Astrocyte (in vitro differentiated cells and primary cell): ENCODE results near the gene SMPDL3A. TPM values are rescaled to one million over a fixed set of nuclear protein-coding genes. Genes with fewer than 3 reads are reported as not detected.

Source experiments
- DNase-seq: peaks from one replicate; pipeline ENCODE4 v3.0.0-alpha.2; 2010; ENCODE audit warnings: low read depth
- FAIRE-seq: peaks from 2 replicates; lab custom pipeline; 2011; peaks lifted over from hg19 to GRCh38; lab: Jason Lieb, UNC
- H2AFZ ChIP-seq: 2 replicates; pipeline ENCODE4 v1.6.0; 2012; ENCODE audit warnings: low read depth, low read length, inconsistent platforms
- H3K27ac ChIP-seq: 2 replicates; pipeline ENCODE4 v1.5.1; 2011; ENCODE audit warnings: low read depth, low read length, inconsistent platforms
- H3K27me3 ChIP-seq: 2 replicates; pipeline ENCODE4 v1.6.0; 2011; ENCODE audit warnings: low read length, inconsistent platforms; ENCODE audit not compliant: insufficient read depth
- H3K36me3 ChIP-seq: 2 replicates; pipeline ENCODE4 v1.5.1; 2011; ENCODE audit warnings: low read length, inconsistent platforms; ENCODE audit not compliant: insufficient read depth
- H3K4me1 ChIP-seq: 2 replicates; pipeline ENCODE4 v1.5.1; 2011; ENCODE audit warnings: low read length, inconsistent platforms; ENCODE audit not compliant: insufficient read depth
- H3K4me2 ChIP-seq: 2 replicates; pipeline ENCODE4 v1.6.0; 2012; ENCODE audit warnings: low read length, inconsistent platforms
- H3K4me3 ChIP-seq: 2 replicates; pipeline ENCODE4 v1.5.1; 2011; ENCODE audit warnings: low read depth, mild to moderate bottlenecking, low read length, inconsistent platforms; ENCODE audit not compliant: insufficient read depth
- H3K79me2 ChIP-seq: 2 replicates; pipeline ENCODE4 v1.6.0; 2012; ENCODE audit warnings: mild to moderate bottlenecking, low read length, inconsistent platforms; ENCODE audit not compliant: insufficient read depth
- H3K9ac ChIP-seq: 2 replicates; pipeline ENCODE4 v1.6.0; 2012; ENCODE audit warnings: mild to moderate bottlenecking, low read length, inconsistent platforms
- H3K9me3 ChIP-seq: 2 replicates; pipeline ENCODE4 v1.5.1; 2012; ENCODE audit warnings: low read depth, mild to moderate bottlenecking, low read length, inconsistent platforms; ENCODE audit not compliant: insufficient read depth
- H4K20me1 ChIP-seq: 2 replicates; pipeline ENCODE4 v1.6.0; 2012; ENCODE audit warnings: low read length, inconsistent platforms; ENCODE audit not compliant: insufficient read depth
- H3K27ac Mint-ChIP-seq: one replicate; pipeline ENCODE4 v1.8.0; 2021; ENCODE audit warnings: mild to moderate bottlenecking, mixed read lengths; ENCODE audit not compliant: unreplicated experiment
- H3K27me3 Mint-ChIP-seq: one replicate; pipeline ENCODE4 v1.8.0; 2021; ENCODE audit warnings: low read depth, mixed read lengths; ENCODE audit not compliant: unreplicated experiment
- H3K36me3 Mint-ChIP-seq: one replicate; pipeline ENCODE4 v1.8.0; 2021; ENCODE audit warnings: low read depth, mixed read lengths; ENCODE audit not compliant: unreplicated experiment
- H3K4me1 Mint-ChIP-seq: one replicate; pipeline ENCODE4 v1.8.0; 2021; ENCODE audit warnings: low read depth, mixed read lengths; ENCODE audit not compliant: unreplicated experiment
- H3K4me3 Mint-ChIP-seq: one replicate; pipeline ENCODE4 v1.8.0; 2021; ENCODE audit warnings: mild to moderate bottlenecking, moderate library complexity, mixed read lengths; ENCODE audit not compliant: unreplicated experiment
- H3K9me3 Mint-ChIP-seq: one replicate; pipeline ENCODE4 v1.8.0; 2021; ENCODE audit warnings: mild to moderate bottlenecking, mixed read lengths; ENCODE audit not compliant: unreplicated experiment
- EZH2 ChIP-seq: IDR thresholded peaks from 2 replicates; pipeline ENCODE4 v1.6.1; 2012; ENCODE audit warnings: mild to moderate bottlenecking, low read length, inconsistent platforms; ENCODE audit not compliant: insufficient read depth
- total RNA-seq: library from RNA; stranded (reverse); gene quantifications from 2 replicates; pipeline ENCODE4 v1.2.1, GENCODE V29; 2021
- TF ChIP-seq, protein P1 (sequence below): IDR thresholded peaks from 2 replicates; pipeline ENCODE4 v1.5.1; 2011; ENCODE audit warnings: low read depth, mild to moderate bottlenecking, inconsistent platforms, low read length, moderate library complexity; ENCODE audit not compliant: insufficient read depth

The SMPDL3A gene
- total RNA-seq, 1 donor from 2014 or later, result 7.3 TPM

DNA sequence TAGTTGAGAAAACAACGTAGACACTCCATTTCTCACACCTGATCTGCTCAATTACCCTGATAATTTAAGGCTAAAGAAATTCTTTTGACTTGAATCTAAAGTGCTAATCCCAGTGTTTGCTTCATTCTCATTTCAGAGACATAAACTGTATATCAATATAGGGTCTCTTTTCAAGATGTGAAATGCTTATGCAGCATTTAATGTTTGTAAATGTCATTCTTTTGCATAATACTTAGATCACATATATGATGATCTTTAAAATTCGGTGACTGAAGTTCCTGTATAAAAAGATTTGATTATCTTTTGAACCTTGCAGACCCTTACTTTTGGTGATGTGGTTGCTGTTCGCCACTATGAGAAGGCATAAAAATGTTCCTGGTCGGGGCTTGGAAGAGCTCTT, 5.7 kb upstream of the SMPDL3A start:
- Histone ChIP-seq H2AFZ (no peak overlapping the region), H3K36me3 (no peaks in the 10 kb centered on the region), H4K20me1 (no peaks in the 10 kb centered on the region), H3K27ac (no peak overlapping the region), H3K27me3 (no peaks in the 10 kb centered on the region), H3K79me2 (no peaks in the 10 kb centered on the region), H3K4me1 (peaks cover 2% of the 10 kb centered on the region), H3K4me3 (no peak overlapping the region), H3K9ac (no peak overlapping the region), H3K9me3 (no peaks in the 10 kb centered on the region), H3K4me2 (no peak overlapping the region)
- DNase-seq (no peak), FAIRE-seq (no peak)
- no peak for TF ChIP-seq EZH2
- TF ChIP-seq, protein P1, sequence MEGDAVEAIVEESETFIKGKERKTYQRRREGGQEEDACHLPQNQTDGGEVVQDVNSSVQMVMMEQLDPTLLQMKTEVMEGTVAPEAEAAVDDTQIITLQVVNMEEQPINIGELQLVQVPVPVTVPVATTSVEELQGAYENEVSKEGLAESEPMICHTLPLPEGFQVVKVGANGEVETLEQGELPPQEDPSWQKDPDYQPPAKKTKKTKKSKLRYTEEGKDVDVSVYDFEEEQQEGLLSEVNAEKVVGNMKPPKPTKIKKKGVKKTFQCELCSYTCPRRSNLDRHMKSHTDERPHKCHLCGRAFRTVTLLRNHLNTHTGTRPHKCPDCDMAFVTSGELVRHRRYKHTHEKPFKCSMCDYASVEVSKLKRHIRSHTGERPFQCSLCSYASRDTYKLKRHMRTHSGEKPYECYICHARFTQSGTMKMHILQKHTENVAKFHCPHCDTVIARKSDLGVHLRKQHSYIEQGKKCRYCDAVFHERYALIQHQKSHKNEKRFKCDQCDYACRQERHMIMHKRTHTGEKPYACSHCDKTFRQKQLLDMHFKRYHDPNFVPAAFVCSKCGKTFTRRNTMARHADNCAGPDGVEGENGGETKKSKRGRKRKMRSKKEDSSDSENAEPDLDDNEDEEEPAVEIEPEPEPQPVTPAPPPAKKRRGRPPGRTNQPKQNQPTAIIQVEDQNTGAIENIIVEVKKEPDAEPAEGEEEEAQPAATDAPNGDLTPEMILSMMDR, result no peak
- peaks cover 8% of the 10 kb centered on the region for H3K4me1 Mint-ChIP-seq
- H3K36me3 Mint-ChIP-seq, result no peaks in the 10 kb centered on the region
- no peak overlapping the region for H3K4me3 Mint-ChIP-seq
- peaks cover 2% of the 10 kb centered on the region for H3K27me3 Mint-ChIP-seq
- no peak overlapping the region for H3K27ac Mint-ChIP-seq
- no peaks in the 10 kb centered on the region for H3K9me3 Mint-ChIP-seq

DNA sequence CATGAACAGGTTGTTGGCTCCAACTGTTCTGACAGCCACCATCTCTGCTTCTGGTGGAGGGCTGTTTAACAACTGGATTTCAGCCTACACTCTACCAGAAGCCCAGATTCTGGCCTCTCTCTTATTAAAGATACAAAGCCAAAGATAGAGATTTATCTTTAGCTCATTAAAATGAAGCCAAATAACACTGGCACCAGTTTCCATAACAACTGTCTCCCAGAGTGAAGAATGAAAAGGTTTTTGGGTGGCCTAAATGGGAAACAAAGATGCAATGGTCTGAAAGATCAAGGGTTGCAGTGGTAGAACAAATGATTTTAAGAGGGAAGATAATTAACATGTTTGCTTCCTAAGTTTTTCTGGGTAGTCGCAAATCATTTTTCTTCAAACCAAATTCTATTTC, 3.2 kb upstream of the SMPDL3A start:
- no peaks in the 10 kb centered on the region for H3K36me3 Mint-ChIP-seq
- Histone ChIP-seq H3K36me3 (no peaks in the 10 kb centered on the region), H3K4me3 (no peak overlapping the region), H3K27me3 (no peaks in the 10 kb centered on the region), H4K20me1 (no peaks in the 10 kb centered on the region), H3K4me1 (peaks cover 15% of the 10 kb centered on the region), H3K4me2 (no peak overlapping the region), H3K27ac (no peak overlapping the region), H2AFZ (no peak overlapping the region), H3K79me2 (peaks cover 6% of the 10 kb centered on the region), H3K9ac (no peak overlapping the region), H3K9me3 (no peaks in the 10 kb centered on the region)
- no peak overlapping the region for H3K4me3 Mint-ChIP-seq
- FAIRE-seq (no peak), DNase-seq (no peak)
- H3K27ac Mint-ChIP-seq, result no peak overlapping the region
- peaks cover 2% of the 10 kb centered on the region for H3K27me3 Mint-ChIP-seq
- no peaks in the 10 kb centered on the region for H3K4me1 Mint-ChIP-seq
- TF ChIP-seq, protein P1, result no peak
- no peak for TF ChIP-seq EZH2
- H3K9me3 Mint-ChIP-seq, result no peaks in the 10 kb centered on the region

DNA sequence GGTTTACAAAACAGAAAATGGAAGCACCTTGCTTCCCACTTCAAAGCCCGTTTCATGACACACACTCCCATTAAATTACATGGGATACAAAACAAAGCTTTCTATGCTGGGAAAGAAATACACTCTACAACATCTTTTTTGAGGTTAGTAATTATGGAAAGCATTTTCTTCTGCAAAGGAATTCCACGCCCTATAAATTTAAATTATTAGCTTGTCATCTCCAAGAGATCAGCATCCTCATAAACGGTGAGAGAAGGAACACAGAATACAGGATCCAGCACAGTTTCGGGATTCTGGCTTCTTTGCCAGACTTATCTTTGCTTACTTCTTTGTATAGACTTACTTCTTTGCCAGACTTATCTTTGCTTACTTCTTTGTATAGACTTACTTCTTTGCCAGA, 1.3 kb upstream of the SMPDL3A start:
- no peak overlapping the region for H3K27ac Mint-ChIP-seq
- Histone ChIP-seq H3K9ac (no peak overlapping the region), H3K4me3 (no peak overlapping the region), H3K36me3 (no peaks in the 10 kb centered on the region), H3K4me1 (peaks cover 18% of the 10 kb centered on the region), H3K79me2 (peaks cover 14% of the 10 kb centered on the region), H2AFZ (no peak overlapping the region), H3K27me3 (no peaks in the 10 kb centered on the region), H3K4me2 (no peak overlapping the region), H4K20me1 (no peaks in the 10 kb centered on the region), H3K9me3 (no peaks in the 10 kb centered on the region), H3K27ac (no peak overlapping the region)
- no peaks in the 10 kb centered on the region for H3K4me1 Mint-ChIP-seq
- no peaks in the 10 kb centered on the region for H3K9me3 Mint-ChIP-seq
- H3K4me3 Mint-ChIP-seq, result no peak overlapping the region
- no peak for DNase-seq
- FAIRE-seq, result no peak
- TF ChIP-seq EZH2, result no peak
- TF ChIP-seq, protein P1, result no peak
- peaks cover 2% of the 10 kb centered on the region for H3K27me3 Mint-ChIP-seq
- H3K36me3 Mint-ChIP-seq, result no peaks in the 10 kb centered on the region
